Vagina (tissue), 2 donors: ENCODE results near the gene HSCB.

Source experiments
- POLR2A ChIP-seq, 2 donors: fragments of 450-650 bp; IDR thresholded peaks; one replicate each; pipeline ENCODE4 v1.6.1; 2017; ENCODE audit warnings: antibody characterized with exemption in 2 of 2, mild to moderate bottlenecking in 2 of 2, moderate library complexity in 2 of 2
- POLR2AphosphoS5 ChIP-seq, 2 donors: sonication (generic); formaldehyde crosslinking; IDR thresholded peaks; one replicate each; pipeline ENCODE4 v1.9.0; 2017; ENCODE audit warnings: antibody characterized with exemption in 2 of 2, mild to moderate bottlenecking in 2 of 2, low read depth in 1 of 2; ENCODE audit not compliant: insufficient read depth in 1 of 2
- TF ChIP-seq, protein P1 (sequence below), 3 experiments: fragments of 450-650 bp in 2 of 3; fragments of 200-600 bp in 1 of 3; sonication (generic) in 1 of 3; IDR thresholded peaks; one replicate each; pipeline ENCODE4 v1.5.1; 2017 to 2019; ENCODE audit warnings: antibody characterized with exemption in 3 of 3, mild to moderate bottlenecking in 2 of 3, moderate library complexity in 2 of 3

DNA sequence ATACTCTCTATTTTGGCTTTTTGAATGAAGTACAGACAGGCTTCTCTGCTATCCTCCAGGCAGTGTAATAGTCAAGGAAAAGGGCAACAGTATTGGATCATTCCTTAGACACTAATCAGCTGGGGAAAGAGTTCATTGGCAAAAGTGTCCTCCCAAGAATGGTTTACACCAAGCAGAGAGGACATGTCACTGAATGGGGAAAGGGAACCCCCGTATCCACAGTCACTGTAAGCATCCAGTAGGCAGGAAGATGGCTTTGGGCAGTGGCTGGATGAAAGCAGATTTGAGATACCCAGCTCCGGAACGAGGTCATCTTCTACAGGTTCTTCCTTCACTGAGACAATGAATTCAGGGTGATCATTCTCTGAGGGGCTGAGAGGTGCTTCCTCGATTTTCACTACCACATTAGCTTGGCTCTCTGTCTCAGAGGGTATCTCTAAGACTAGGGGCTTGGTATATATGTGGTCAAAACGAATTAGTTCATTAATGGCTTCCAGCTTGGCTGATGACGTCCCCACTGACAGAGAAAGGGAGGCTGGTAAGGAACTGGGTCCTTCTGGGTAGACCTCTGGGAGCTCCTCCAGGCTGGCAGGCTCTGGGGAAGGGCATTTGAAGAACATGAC is 53.3 kb downstream of the HSCB start:
- TF ChIP-seq, protein P1, sequence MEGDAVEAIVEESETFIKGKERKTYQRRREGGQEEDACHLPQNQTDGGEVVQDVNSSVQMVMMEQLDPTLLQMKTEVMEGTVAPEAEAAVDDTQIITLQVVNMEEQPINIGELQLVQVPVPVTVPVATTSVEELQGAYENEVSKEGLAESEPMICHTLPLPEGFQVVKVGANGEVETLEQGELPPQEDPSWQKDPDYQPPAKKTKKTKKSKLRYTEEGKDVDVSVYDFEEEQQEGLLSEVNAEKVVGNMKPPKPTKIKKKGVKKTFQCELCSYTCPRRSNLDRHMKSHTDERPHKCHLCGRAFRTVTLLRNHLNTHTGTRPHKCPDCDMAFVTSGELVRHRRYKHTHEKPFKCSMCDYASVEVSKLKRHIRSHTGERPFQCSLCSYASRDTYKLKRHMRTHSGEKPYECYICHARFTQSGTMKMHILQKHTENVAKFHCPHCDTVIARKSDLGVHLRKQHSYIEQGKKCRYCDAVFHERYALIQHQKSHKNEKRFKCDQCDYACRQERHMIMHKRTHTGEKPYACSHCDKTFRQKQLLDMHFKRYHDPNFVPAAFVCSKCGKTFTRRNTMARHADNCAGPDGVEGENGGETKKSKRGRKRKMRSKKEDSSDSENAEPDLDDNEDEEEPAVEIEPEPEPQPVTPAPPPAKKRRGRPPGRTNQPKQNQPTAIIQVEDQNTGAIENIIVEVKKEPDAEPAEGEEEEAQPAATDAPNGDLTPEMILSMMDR (IDR thresholded peaks at IDR 0.05): no peak
- TF ChIP-seq POLR2AphosphoS5 (IDR thresholded peaks at IDR 0.05; ENCODE audit: insufficient read depth in 1 of 2, low read depth in 1 of 2) (no peak), POLR2A (IDR thresholded peaks at IDR 0.05) (no peak)
